NB4 (cell line): ENCODE results near the gene KLHL28.

Source experiments
- POLR2A ChIP-seq: IDR thresholded peaks from 2 replicates; pipeline ENCODE4 v1.6.1; 2011; ENCODE audit warnings: mild to moderate bottlenecking; ENCODE audit not compliant: insufficient read length; ENCODE audit errors: extremely low read depth
- TF ChIP-seq, protein P1 (sequence below): IDR thresholded peaks from one replicate; pipeline ENCODE4 v1.5.1; 2012; ENCODE audit warnings: low read depth, low read length

DNA sequence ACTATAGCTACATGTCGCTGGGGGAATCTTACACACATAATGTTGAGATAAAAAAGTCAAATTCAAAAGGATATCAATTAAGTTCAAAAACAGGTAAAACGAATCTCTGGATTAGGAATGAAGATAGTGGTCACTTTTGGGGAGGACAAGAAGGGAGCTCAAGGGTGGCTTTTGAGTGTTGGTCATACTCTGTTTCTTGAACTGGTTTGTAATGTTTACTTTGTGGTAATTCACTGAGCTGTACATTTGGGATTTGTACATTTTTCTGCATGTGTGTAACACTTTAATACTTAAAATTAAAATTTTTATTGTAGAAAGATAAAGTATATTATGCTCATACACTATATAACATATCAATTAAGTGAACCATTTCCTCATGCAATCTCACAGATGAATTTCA, 26.6 kb downstream of the KLHL28 start:
- TF ChIP-seq, protein P1, sequence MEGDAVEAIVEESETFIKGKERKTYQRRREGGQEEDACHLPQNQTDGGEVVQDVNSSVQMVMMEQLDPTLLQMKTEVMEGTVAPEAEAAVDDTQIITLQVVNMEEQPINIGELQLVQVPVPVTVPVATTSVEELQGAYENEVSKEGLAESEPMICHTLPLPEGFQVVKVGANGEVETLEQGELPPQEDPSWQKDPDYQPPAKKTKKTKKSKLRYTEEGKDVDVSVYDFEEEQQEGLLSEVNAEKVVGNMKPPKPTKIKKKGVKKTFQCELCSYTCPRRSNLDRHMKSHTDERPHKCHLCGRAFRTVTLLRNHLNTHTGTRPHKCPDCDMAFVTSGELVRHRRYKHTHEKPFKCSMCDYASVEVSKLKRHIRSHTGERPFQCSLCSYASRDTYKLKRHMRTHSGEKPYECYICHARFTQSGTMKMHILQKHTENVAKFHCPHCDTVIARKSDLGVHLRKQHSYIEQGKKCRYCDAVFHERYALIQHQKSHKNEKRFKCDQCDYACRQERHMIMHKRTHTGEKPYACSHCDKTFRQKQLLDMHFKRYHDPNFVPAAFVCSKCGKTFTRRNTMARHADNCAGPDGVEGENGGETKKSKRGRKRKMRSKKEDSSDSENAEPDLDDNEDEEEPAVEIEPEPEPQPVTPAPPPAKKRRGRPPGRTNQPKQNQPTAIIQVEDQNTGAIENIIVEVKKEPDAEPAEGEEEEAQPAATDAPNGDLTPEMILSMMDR = no peak
- no peak for TF ChIP-seq POLR2A
